Stimulated activated CD4-positive, alpha-beta T cell treated with anti-CD3 and anti-CD28 coated beads, Interleukin-4, amount 100 ng/mL, for 48 hours (primary cell): ENCODE results near the gene NECTIN1.
"Not testable (repeated sequence)": the region's sequence is repeated elsewhere in the genome, so short reads cannot be mapped to it uniquely, and the experiment has no call there.

Experiments used
- DNase-seq, 2 donors: peaks; one replicate each; pipeline ENCODE4 v3.0.0-alpha.2; 2020; ENCODE audit warnings: low read depth in 2 of 2

NECTIN1 gene

GRCh38 chr11:119616586-119617339, 112.2 kb downstream of the NECTIN1 start:
- no peak for DNase-seq

- DNase-seq, result no peak
Observed at GRCh38 chr11:119615882-119616196, 113.2 kb downstream of the NECTIN1 start.

- DNase-seq, result no peak
Observed at GRCh38 chr11:119615003-119615881, 113.8 kb downstream of the NECTIN1 start.

GRCh38 chr11:119614222-119615002, 114.6 kb downstream of the NECTIN1 start:
- no peak for DNase-seq

GRCh38 chr11:119612814-119613213, 116.2 kb downstream of the NECTIN1 start:
- no peak for DNase-seq

- no peak for DNase-seq
Observed at GRCh38 chr11:119610836-119611426, 118.1 kb downstream of the NECTIN1 start.

- DNase-seq, result no peak
Observed at GRCh38 chr11:119608781-119609180, 120.2 kb downstream of the NECTIN1 start.

GRCh38 chr11:119608201-119608600, 120.8 kb downstream of the NECTIN1 start:
- no peak for DNase-seq

- DNase-seq, result no peak
Observed at GRCh38 chr11:119607726-119608125, 121.3 kb downstream of the NECTIN1 start.

- DNase-seq, result no peak
Observed at GRCh38 chr11:119605137-119605665, 123.8 kb downstream of the NECTIN1 start.

GRCh38 chr11:119602745-119603373, 126.1 kb downstream of the NECTIN1 start:
- DNase-seq, result no peak

GRCh38 chr11:119599864-119600541, 129.0 kb downstream of the NECTIN1 start:
- no peak for DNase-seq

- not testable (repeated sequence) for DNase-seq
Observed at GRCh38 chr11:119595941-119596340, 133.1 kb downstream of the NECTIN1 start.

- DNase-seq, result no peak
Observed at GRCh38 chr11:119594639-119595249, 134.3 kb downstream of the NECTIN1 start.

GRCh38 chr11:119593346-119593745, 135.7 kb downstream of the NECTIN1 start:
- DNase-seq, result no peak

- DNase-seq, result no peak
Observed at GRCh38 chr11:119592642-119593041, 136.4 kb downstream of the NECTIN1 start.

- no peak for DNase-seq
Observed at GRCh38 chr11:119591836-119592310, 137.1 kb downstream of the NECTIN1 start.

- DNase-seq, result no peak
Observed at GRCh38 chr11:119590651-119591351, 138.2 kb downstream of the NECTIN1 start.

- no peak for DNase-seq
Observed at GRCh38 chr11:119589001-119589400, 140.0 kb downstream of the NECTIN1 start.
